ENCODE data around the gene CEMIP. TPM values are rescaled to one million over a fixed set of nuclear protein-coding genes. Genes with fewer than 3 reads are reported as not detected.

CEMIP gene
- total and polyA plus RNA-seq, 2 of the 13 experiments (the other 11 are each of a cell fraction or from before 2014, with no cell fraction given): 4.3 to 28.5 TPM

- no peak for TF ChIP-seq ZFAT (CRISPR knock-in tag; conservative IDR thresholded peaks at IDR 0.05)
- no peak for TF ChIP-seq PHF8 (CRISPR knock-in tag; IDR thresholded peaks at IDR 0.05)
- TF ChIP-seq ZNF446 (CRISPR knock-in tag; IDR thresholded peaks at IDR 0.05): no peak
- no peak for TF ChIP-seq RERE (CRISPR knock-in tag; IDR thresholded peaks at IDR 0.05; ENCODE audit: low read depth)
- TF ChIP-seq ZNF773 (CRISPR knock-in tag; IDR thresholded peaks at IDR 0.05; ENCODE audit: borderline replicate concordance): no peak
- no peak for TF ChIP-seq TCF12 (IDR thresholded peaks at IDR 0.05)
- no peak for TF ChIP-seq TCF12 (CRISPR knock-in tag; IDR thresholded peaks at IDR 0.05)
- TF ChIP-seq ZNF609 (CRISPR knock-in tag; IDR thresholded peaks at IDR 0.05; ENCODE audit: borderline replicate concordance): no peak
- TF ChIP-seq ZNF512B (CRISPR knock-in tag; IDR thresholded peaks at IDR 0.05; ENCODE audit: borderline replicate concordance): no peak
- no peak for TF ChIP-seq TOE1 (CRISPR knock-in tag; IDR thresholded peaks at IDR 0.05)
Observed at GRCh38 chr15:80953953-80954778, 175.0 kb downstream of the CEMIP start (continued).
